K562 (cell line): ENCODE results near the gene RPL28. TPM values are rescaled to one million over a fixed set of nuclear protein-coding genes. Genes with fewer than 3 reads are reported as not detected.
A peak's percentile ranks its signal among the peaks of the same experiment; 100 is the strongest.

ENCODE experiments used
- ATAC-seq: fragments of 200-7000 bp; cut with Tn5 transposase; 3 replicates; pipeline ENCODE4 v1.9.1; 2020; ENCODE audit warnings: moderate library complexity
- BruUV-seq: library from RNA; stranded (reverse); fragments of 400-500 nt; replicated peaks from 2 replicates; lab custom pipeline; 2021; lab: Mats Ljungman, UMichigan
- CTCF ChIA-PET: fragments of 300-600 bp; formaldehyde crosslinking; extraction: SDS; loops from one replicate; lab custom pipeline; 2021; ENCODE audit warnings: low intra/inter-chr PET ratio; lab: Yijun Ruan, JAX
- POLR2A ChIA-PET: fragments of 300-600, 350-650 bp; sonication (Branson Sonifier 250); formaldehyde crosslinking; extraction: SDS; loops from one replicate; lab custom pipeline; 2021; ENCODE audit warnings: antibody characterized with exemption, inconsistent platforms; lab: Yijun Ruan, JAX
- DNase-seq, 4 experiments: peaks; one replicate each; pipeline versions ENCODE4 v3.0.0 to v3.0.0-alpha.2; 2011 to 2018; ENCODE audit warnings: low spot score in 3 of 4, mixed read lengths in 3 of 4; ENCODE audit errors: extremely low read depth in 1 of 4
- FAIRE-seq: peaks from 2 replicates; lab custom pipeline; 2011; peaks lifted over from hg19 to GRCh38; lab: Jason Lieb, UNC
- H2AFZ ChIP-seq: 2 replicates; pipeline ENCODE4 v1.6.0; 2011; ENCODE audit warnings: low read depth, low read length, control low read depth, inconsistent platforms
- H3K27ac ChIP-seq: fragments of 200-600 bp; 3 replicates; pipeline ENCODE4 v1.8.0; 2011; ENCODE audit warnings: low read depth, mild to moderate bottlenecking, control low read depth, inconsistent platforms, low read length, moderate library complexity, mixed read lengths; ENCODE audit errors: extremely low read depth
- H3K27me3 ChIP-seq, 2 experiments: fragments of 300-600 bp in 1 of 2; 2 replicates in 1 of 2; 3 replicates in 1 of 2; pipeline versions ENCODE4 v1.6.0 to v1.8.0; 2011; ENCODE audit warnings: inconsistent platforms in 2 of 2, low read length in 2 of 2, mild to moderate bottlenecking in 1 of 2, mixed read lengths in 1 of 2, moderate library complexity in 1 of 2; ENCODE audit not compliant: control insufficient read depth in 2 of 2, insufficient read depth in 2 of 2
- H3K36me3 ChIP-seq: fragments of 300-600 bp; 3 replicates; pipeline ENCODE4 v1.8.0; 2011; ENCODE audit warnings: mild to moderate bottlenecking, low read length, inconsistent platforms; ENCODE audit not compliant: control insufficient read depth, insufficient read depth
- H3K4me1 ChIP-seq, 2 experiments: fragments of 200-600 bp in 1 of 2; replicated peaks in 1 of 2; 2 replicates in 1 of 2; 3 replicates in 1 of 2; pipeline versions ENCODE4 v1.5.1 to v1.8.0; 2011; ENCODE audit warnings: inconsistent platforms in 2 of 2, low read length in 2 of 2, mild to moderate bottlenecking in 1 of 2, mixed read lengths in 1 of 2, moderate library complexity in 1 of 2; ENCODE audit not compliant: control insufficient read depth in 2 of 2, insufficient read depth in 2 of 2
- H3K4me2 ChIP-seq: 2 replicates; pipeline ENCODE4 v1.6.1; 2011; ENCODE audit warnings: low read length, control low read depth, inconsistent platforms, mixed read lengths; ENCODE audit not compliant: insufficient read depth
- H3K4me3 ChIP-seq: fragments of 200-600 bp; sonication (generic), shearing (Covaris generic); 2 replicates; pipeline ENCODE4 v1.5.1; 2016; ENCODE audit warnings: control low read depth, inconsistent platforms
- H3K79me2 ChIP-seq: fragments of 200-600 bp; 3 replicates; pipeline ENCODE4 v1.8.0; 2011; ENCODE audit warnings: low read length, inconsistent platforms; ENCODE audit not compliant: control insufficient read depth, insufficient read depth
- H3K9ac ChIP-seq, 2 experiments: 2 replicates each; pipeline versions ENCODE4 v1.6.0 to v1.6.1; 2011; ENCODE audit warnings: low read depth in 2 of 2, low read length in 2 of 2, control low read depth in 1 of 2, inconsistent platforms in 1 of 2, mild to moderate bottlenecking in 1 of 2, mixed read lengths in 1 of 2; ENCODE audit not compliant: insufficient read depth in 1 of 2
- H3K9me1 ChIP-seq: one replicate; pipeline ENCODE4 v1.6.0; 2011; ENCODE audit warnings: inconsistent platforms, mild to moderate bottlenecking, low read length, moderate library complexity; ENCODE audit not compliant: control insufficient read depth, insufficient read depth
- H3K9me3 ChIP-seq: replicated peaks from 2 replicates; pipeline ENCODE4 v1.5.1; 2011; ENCODE audit warnings: low read depth, low read length, inconsistent platforms; ENCODE audit not compliant: control insufficient read depth, insufficient read depth
- H4K20me1 ChIP-seq: replicated peaks from 2 replicates; pipeline ENCODE4 v1.6.1; 2011; ENCODE audit warnings: low read length, inconsistent platforms, mixed read lengths; ENCODE audit not compliant: control insufficient read depth, insufficient read depth
- ESRRA ChIP-seq: fragments of 450-650 bp; IDR thresholded peaks from 2 replicates; pipeline ENCODE4 v1.6.1; 2014; ENCODE audit warnings: low read depth, mild to moderate bottlenecking, moderate library complexity, borderline replicate concordance
- IRF1 ChIP-seq: sonication (generic); formaldehyde crosslinking; IDR thresholded peaks from 2 replicates; pipeline ENCODE4 v1.8.0; 2022; ENCODE audit warnings: missing genetic modification reagents, mild to moderate bottlenecking, borderline replicate concordance
- MAFK ChIP-seq: IDR thresholded peaks from 2 replicates; pipeline ENCODE4 v1.6.1; 2011; ENCODE audit warnings: low read length, improper control_type of control experiment
- MITF ChIP-seq: IDR thresholded peaks from 2 replicates; pipeline ENCODE4 v1.6.1; 2014; ENCODE audit warnings: antibody characterized with exemption
- POLR2G ChIP-seq: fragments of 200-400 bp; formaldehyde crosslinking; IDR thresholded peaks from 2 replicates; pipeline ENCODE4 v1.6.1; 2017; ENCODE audit warnings: low read depth, mild to moderate bottlenecking, antibody characterized with exemption, low read length, moderate library complexity
- ZNF3 ChIP-seq: fragments of 250-450 bp; sonication (Bioruptor Pico); IDR thresholded peaks from 2 replicates; pipeline ENCODE4 v1.5.0; 2021; ENCODE audit warnings: mild to moderate bottlenecking, moderate library complexity
- ZNF551 ChIP-seq: fragments of 250-450 bp; sonication (Bioruptor Pico); IDR thresholded peaks from 2 replicates; pipeline ENCODE4 v1.5.0; 2021; ENCODE audit warnings: mild to moderate bottlenecking, moderate library complexity
- WGBS: fragments of 100-300 bp; shearing (Covaris generic); methylation state at CpG from one replicate; pipeline ENCODE4 v1.1.6; 2016; ENCODE audit warnings: low coverage, mixed read lengths; ENCODE audit not compliant: insufficient coverage; ENCODE audit errors: missing lambda C conversion rate; 5-methylcytosine and 5-hydroxymethylcytosine counted together
- in situ Hi-C: fragments of 300-500 bp; cut with MboI; formaldehyde crosslinking; loops from 4 replicates; pipeline ENCODE4 v1.15.0; 2018; ENCODE audit warnings: inconsistent platforms, mixed read lengths
- intact Hi-C: fragments of 100-400 bp; cut with micrococcal nuclease; formaldehyde crosslinking; loops from 2 replicates; pipeline ENCODE4 v1.14.2; 2022
- polyA plus RNA-seq, 8 experiments: library from polyadenylated mRNA; depleted of rRNA in 4 of 8; stranded (reverse) in 5 of 8; unstranded in 3 of 8; fragments of >200 nt; fragmentation: Nextera tagmentation in 2 of 8; fragmentation: Illumina TruSeq in 1 of 8; extraction: Ambion mirVana in 2 of 8; extraction: Trizol in 1 of 8; gene quantifications; 2 replicates each; pipeline versions ENCODE4 v1.2.1 to v1.2.3, GENCODE V29; 2011 to 2014; ENCODE audit warnings: inconsistent platforms in 1 of 8, missing spikeins in 1 of 8
- total RNA-seq, 7 experiments: library from RNA; depleted of rRNA in 6 of 7; stranded (reverse); fragments of >200 nt in 6 of 7; fragmentation: Illumina TruSeq in 2 of 7; extraction: Trizol in 2 of 7; gene quantifications; 2 replicates each; pipeline versions ENCODE4 v1.2.1 to v1.2.3, GENCODE V29; 2011 to 2021; ENCODE audit warnings: low replicate concordance in 1 of 7

The RPL28 gene
- total and polyA plus RNA-seq, 9 of the 15 experiments (the other 6 are each of a cell fraction or from before 2014, with no cell fraction given), result 124 to 3,106 (median 622) TPM

- Histone ChIP-seq H3K4me3 (no peak overlapping the region), H3K9me1 (no peaks in the 10 kb centered on the region), H3K9ac (peak overlapping the region in 1 of 2 experiments; percentile 83; a peak in 2 of 4 replicates), H4K20me1 (0 out of 2 replicates have a peak, but pooled peaks cover 3% of the 10 kb centered on the region), H2AFZ (no peak overlapping the region), H3K4me2 (no peak overlapping the region), H3K36me3 (no peaks in the 10 kb centered on the region), H3K27ac (no peak overlapping the region), H3K79me2 (no peaks in the 10 kb centered on the region), H3K27me3 (peaks cover 11% of the 10 kb centered on the region in 2 experiments; a peak in 4 of 5 replicates), H3K4me1 (peaks cover 10 to 77% of the 10 kb centered on the region in 2 experiments; a peak in 4 of 5 replicates), H3K9me3 (no peaks in the 10 kb centered on the region)
- BruUV-seq, result no TSS peak
- WGBS, result 68% methylated on average over 6 of the region's 9 CpGs
- intact Hi-C loops (no loop called here), in situ Hi-C loops (no loop called here)
- TF ChIP-seq ESRRA, result no peak
- TF ChIP-seq MAFK, result no peak
- peak; percentile 37; the same call in 1 of the 2 replicates for TF ChIP-seq POLR2G
- no peak for TF ChIP-seq ZNF3 (CRISPR knock-in tag)
- TF ChIP-seq ZNF551 (CRISPR knock-in tag), result no peak
- no peak for TF ChIP-seq MITF
- no peak for TF ChIP-seq IRF1
- ATAC-seq, result no peak
- no peak for DNase-seq
- POLR2A ChIA-PET, result interaction anchor here (0.7 to 1.0 kb wide), 2 partner anchors 10 to 21 kb away, joined by 3 to 5 read pairs; partner anchors contain the start of gene TMEM238
- CTCF ChIA-PET, result no interaction called here
- no peak for FAIRE-seq
Observed at GRCh38 chr19:55373306-55373992, 12.3 kb upstream of the RPL28 start.
